Loucy (cell line): ENCODE results near the gene USP15.

Experiments
- CTCF ChIP-seq: fragments of 200-600 bp; sonication (generic); conservative IDR thresholded peaks from 2 replicates; pipeline ENCODE4 v1.5.1; 2014; ENCODE audit warnings: mild to moderate bottlenecking, antibody characterized with exemption, low read length
- EZH2phosphoT487 ChIP-seq: fragments of 200-600 bp; IDR thresholded peaks from 2 replicates; pipeline ENCODE4 v1.6.1; 2018; ENCODE audit warnings: antibody characterized with exemption, mild to moderate bottlenecking, moderate library complexity, borderline replicate concordance

GRCh38 chr12:62272936-62273552 lies 12.8 kb downstream of the USP15 start:
- no peak for TF ChIP-seq CTCF
- no peak for TF ChIP-seq EZH2phosphoT487
